AG04450 (cell line): ENCODE measurements around the gene CSNK2B. TPM values are rescaled to one million over a fixed set of nuclear protein-coding genes. Genes with fewer than 3 reads are reported as not detected.
A peak's percentile ranks its signal among the peaks of the same experiment; 100 is the strongest.

ENCODE experiments used
- CTCF ChIA-PET: fragments of 300-600, 350-600 bp; formaldehyde crosslinking; extraction: SDS; loops from one replicate; lab custom pipeline; 2022; ENCODE audit warnings: antibody characterized with exemption, inconsistent platforms; lab: Charles Lee
- POLR2A ChIA-PET: fragments of 350-600 bp; formaldehyde crosslinking; extraction: SDS; loops from one replicate; lab custom pipeline; 2021; ENCODE audit warnings: antibody characterized with exemption, inconsistent platforms; lab: Yijun Ruan, JAX
- DNase-seq: peaks from one replicate; pipeline ENCODE4 v3.0.0-alpha.2; 2011; ENCODE audit warnings: low read depth, low spot score
- H3K27ac ChIP-seq: one replicate; pipeline ENCODE4 v1.5.1; 2012; ENCODE audit warnings: low read depth, low read length, control low read depth
- H3K27me3 ChIP-seq: one replicate; pipeline ENCODE4 v1.6.0; 2012; ENCODE audit warnings: low read length; ENCODE audit not compliant: control insufficient read depth, insufficient read depth
- H3K4me3 ChIP-seq: 2 replicates; pipeline ENCODE4 v1.5.1; 2011; ENCODE audit warnings: mild to moderate bottlenecking, low read depth, low read length, control low read depth
- H3K9me3 ChIP-seq: 2 replicates; pipeline ENCODE4 v1.5.1; 2012; ENCODE audit warnings: low read length; ENCODE audit not compliant: control insufficient read depth, insufficient read depth
- polyA plus RNA-seq: library from polyadenylated mRNA; depleted of rRNA; stranded (reverse); fragments of >200 nt; gene quantifications from 2 replicates; pipeline ENCODE4 v1.2.3, GENCODE V29; 2011
- TF ChIP-seq, protein P1 (sequence below): IDR thresholded peaks from 2 replicates; pipeline ENCODE4 v1.5.1; 2011; ENCODE audit warnings: low read depth, low read length, control low read depth, inconsistent platforms

Gene CSNK2B
- polyA plus RNA-seq, 1 experiment: 80.1 TPM

DNA sequence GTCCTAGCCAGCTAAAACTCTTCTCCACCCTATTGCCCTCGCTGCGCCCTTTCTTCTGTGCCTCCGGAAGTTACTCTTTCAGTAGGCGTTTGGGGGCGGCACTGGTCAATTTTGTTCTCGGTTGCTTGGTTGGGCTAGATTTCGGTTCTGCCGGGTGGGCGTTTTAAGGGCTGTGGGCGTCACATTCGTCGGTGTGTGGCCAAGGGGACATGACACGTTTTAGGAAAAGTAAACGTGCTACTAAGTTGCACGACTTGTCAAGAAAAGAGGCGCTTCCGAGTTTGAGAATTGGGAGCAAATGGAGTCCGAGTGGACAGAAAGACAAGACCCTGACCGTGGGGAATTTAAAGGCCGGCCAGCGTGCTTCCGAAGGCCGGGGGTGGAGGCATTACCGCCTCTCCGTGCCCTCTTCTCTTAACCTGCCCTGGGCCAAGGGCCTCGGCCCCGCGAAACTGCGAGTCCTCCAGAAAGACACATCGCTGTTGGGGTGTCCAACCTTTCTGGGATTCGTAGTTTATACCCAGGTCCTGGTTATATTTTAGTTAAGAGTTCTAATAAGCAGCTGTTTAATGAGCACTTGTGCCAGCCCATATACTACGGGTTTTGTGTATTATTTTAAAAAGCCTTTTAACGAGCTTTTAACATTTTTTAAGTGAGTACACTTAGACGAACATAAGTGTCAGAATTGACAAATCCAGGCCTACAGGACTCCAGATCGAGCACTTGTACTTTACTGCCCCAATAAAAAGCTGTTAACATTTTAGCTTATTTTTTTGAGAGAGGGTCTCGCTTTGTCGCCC lies 12.8 kb upstream of the CSNK2B start:
- H3K4me3 ChIP-seq: peak overlapping the region; percentile 88
- H3K9me3 ChIP-seq: no peaks in the 10 kb centered on the region; the same call in 1 of the 2 replicates
- H3K27me3 ChIP-seq: no peaks in the 10 kb centered on the region
- H3K27ac ChIP-seq: peak overlapping the region; percentile 98
- TF ChIP-seq, protein P1, sequence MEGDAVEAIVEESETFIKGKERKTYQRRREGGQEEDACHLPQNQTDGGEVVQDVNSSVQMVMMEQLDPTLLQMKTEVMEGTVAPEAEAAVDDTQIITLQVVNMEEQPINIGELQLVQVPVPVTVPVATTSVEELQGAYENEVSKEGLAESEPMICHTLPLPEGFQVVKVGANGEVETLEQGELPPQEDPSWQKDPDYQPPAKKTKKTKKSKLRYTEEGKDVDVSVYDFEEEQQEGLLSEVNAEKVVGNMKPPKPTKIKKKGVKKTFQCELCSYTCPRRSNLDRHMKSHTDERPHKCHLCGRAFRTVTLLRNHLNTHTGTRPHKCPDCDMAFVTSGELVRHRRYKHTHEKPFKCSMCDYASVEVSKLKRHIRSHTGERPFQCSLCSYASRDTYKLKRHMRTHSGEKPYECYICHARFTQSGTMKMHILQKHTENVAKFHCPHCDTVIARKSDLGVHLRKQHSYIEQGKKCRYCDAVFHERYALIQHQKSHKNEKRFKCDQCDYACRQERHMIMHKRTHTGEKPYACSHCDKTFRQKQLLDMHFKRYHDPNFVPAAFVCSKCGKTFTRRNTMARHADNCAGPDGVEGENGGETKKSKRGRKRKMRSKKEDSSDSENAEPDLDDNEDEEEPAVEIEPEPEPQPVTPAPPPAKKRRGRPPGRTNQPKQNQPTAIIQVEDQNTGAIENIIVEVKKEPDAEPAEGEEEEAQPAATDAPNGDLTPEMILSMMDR: no peak
- POLR2A ChIA-PET: interaction anchor here (0.5 to 3.0 kb wide), 11 partner anchors 8 to 319 kb away, joined by 3 to 37 read pairs (median 10); partner anchors contain the start of genes C6orf47, CSNK2B, DXO and GPANK1
- DNase-seq: no peak
- CTCF ChIA-PET: interaction anchor here (0.5 to 0.8 kb wide), 3 partner anchors 11 to 594 kb away, joined by 3 read pairs; partner anchors contain the start of genes GPANK1 and LY6G5C

DNA sequence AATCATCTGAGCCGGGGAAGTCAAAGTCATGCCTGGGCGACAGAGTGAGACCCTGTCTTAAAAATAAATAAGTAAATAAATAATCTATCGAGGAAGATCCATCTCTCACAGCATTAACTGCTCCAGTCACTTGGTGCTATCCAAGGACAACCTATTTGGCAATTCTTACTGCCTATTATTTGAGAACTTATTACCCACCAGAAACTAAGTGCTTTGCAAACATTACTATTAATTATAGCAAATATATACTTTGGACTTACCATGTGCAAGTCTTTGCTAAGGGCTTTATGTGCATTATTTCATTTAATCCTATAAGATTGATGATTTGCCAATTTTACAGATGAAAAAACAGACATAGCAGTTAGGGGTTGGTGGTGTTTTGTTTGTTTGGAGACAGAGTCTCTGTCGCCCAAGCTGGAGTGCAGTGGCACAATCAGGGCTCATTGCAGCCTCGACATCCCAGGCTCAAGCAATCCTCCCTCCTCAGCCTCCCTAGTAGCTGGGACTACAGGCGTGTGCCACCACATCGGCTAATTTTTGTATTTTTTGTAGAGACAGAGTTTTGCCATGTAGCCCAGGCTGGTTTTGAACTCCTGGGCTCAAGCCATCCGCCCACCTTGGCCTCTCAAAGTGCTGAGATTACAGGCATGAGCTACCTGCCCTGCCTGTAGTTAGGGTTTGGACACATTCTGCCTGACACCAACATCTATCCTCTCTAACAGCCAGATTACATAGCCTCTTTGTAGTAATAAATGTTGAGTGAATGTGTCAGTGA lies 11.1 kb upstream of the CSNK2B start:
- TF ChIP-seq, protein P1: no peak
- Histone ChIP-seq H3K27me3 (no peaks in the 10 kb centered on the region), H3K27ac (no peak overlapping the region), H3K4me3 (no peak overlapping the region), H3K9me3 (no peaks in the 10 kb centered on the region; the same call in 1 of the 2 replicates)
- CTCF ChIA-PET: interaction anchor here (0.6 to 1.9 kb wide), 2 partner anchors 175 to 176 kb away, joined by 4 to 5 read pairs; no protein-coding TSS in a partner anchor
- POLR2A ChIA-PET: interaction anchor here (0.5 to 1.0 kb wide), 2 partner anchors 12 to 16 kb away, joined by 6 read pairs; no protein-coding TSS in a partner anchor
- no peak for DNase-seq

DNA sequence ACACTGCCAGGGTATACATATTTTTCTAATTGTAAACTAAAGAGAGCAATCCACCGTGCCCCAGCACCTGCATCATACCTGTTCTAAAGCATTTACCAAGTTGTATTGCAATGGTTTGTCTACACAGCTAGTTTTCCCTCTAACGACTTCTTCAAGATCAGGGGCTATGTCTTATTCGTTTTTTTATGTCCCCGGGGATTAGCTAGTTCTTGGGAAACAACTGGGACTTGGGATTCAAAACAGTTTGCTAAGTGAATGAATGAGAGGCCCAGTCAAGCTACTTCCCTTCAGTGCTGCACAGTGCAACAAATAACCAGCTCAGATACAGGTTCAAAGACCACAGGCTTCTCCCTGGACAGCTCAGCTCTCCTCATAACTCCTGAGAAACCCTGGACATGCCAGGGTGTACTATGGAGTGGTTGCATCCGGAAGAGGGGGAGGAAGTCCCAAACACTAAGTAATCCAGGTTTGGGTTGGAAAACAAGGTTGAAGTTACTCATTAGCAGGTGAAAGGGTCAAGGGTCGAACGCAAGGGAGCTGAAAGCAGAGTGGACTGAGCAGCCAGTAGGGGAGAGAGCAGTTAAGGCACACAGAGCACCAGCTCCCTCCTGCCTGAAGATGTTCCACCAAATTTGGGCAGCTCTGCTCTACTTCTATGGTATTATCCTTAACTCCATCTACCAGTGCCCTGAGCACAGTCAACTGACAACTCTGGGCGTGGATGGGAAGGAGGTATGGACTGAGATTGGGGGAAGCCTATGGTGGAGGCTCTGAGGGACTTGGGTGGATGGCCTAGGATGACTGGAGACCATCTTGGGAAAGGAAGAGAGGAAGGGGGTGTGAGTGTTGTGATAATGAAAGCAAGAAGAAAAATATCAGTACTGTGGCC lies 10.3 kb upstream of the CSNK2B start, which contains the start of gene APOM:
APOM (plus strand) TSS at position 546 of the 889 bp plus-strand sequence; CDS start at position 619, 73 bp downstream.
- Histone ChIP-seq H3K4me3 (no peak within 1 kb of the TSS), H3K27ac (no peak within 1 kb of the TSS), H3K9me3 (no peaks in the 10 kb centered on the region; the same call in 1 of the 2 replicates), H3K27me3 (no peaks in the 10 kb centered on the region)
- POLR2A ChIA-PET: interaction anchor here (0.5 kb wide), 1 partner anchor 17 kb away, joined by 6 read pairs; no protein-coding TSS in a partner anchor
- DNase-seq: no peak
- CTCF ChIA-PET: interaction anchor here (0.6 to 1.9 kb wide), 2 partner anchors 174 to 175 kb away, joined by 4 to 5 read pairs; no protein-coding TSS in a partner anchor
- TF ChIP-seq, protein P1: no peak

DNA sequence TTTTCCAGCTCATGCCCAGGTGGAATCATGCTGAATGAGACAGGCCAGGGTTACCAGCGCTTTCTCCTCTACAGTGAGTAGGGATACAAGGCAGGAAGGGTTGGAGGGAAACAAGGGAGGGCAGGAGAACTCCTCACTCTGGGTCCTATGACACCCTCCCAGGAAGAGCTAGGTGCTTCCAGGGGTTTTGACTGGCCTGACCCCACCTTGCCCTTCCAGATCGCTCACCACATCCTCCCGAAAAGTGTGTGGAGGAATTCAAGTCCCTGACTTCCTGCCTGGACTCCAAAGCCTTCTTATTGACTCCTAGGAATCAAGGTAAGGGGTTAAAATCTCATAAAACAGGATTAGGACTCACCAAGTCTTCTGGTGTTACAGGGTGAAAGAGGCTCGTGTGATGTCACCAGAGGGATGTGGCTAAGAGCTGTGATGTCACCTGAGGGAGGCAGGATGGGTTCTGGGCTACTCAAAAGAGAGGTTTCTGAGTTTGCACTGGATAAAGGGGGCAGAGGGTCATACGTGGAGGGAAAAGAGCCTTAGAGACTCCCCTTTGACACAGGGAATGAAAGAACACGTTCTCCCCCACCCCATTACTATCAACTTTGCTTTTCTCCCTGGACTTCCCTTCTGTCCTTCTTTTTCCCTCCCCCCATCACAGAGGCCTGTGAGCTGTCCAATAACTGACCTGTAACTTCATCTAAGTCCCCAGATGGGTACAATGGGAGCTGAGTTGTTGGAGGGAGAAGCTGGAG lies 8.3 kb upstream of the CSNK2B start:
- no peak overlapping the region for H3K4me3 ChIP-seq
- ChIA-PET CTCF (interaction anchor here (0.7 to 1.1 kb wide), 2 partner anchors 59 to 172 kb away, joined by 3 to 4 read pairs; no protein-coding TSS in a partner anchor), POLR2A (interaction anchor here (0.5 kb wide), 2 partner anchors 40 to 82 kb away, joined by 3 read pairs; partner anchors contain the start of gene MSH5)
- no peak overlapping the region for H3K27ac ChIP-seq
- no peaks in the 10 kb centered on the region for H3K27me3 ChIP-seq
- TF ChIP-seq, protein P1: no peak
- DNase-seq: no peak
- H3K9me3 ChIP-seq: no peaks in the 10 kb centered on the region; the same call in 1 of the 2 replicates
